Inferior parietal cortex (tissue), 1 donor: ENCODE measurements around the gene COLEC12.
A peak's percentile ranks its signal among the peaks of the same experiment; 100 is the strongest.

ENCODE experiments used
- DNase-seq: peaks from one replicate; pipeline ENCODE4 v3.0.0-alpha.2; 2016; ENCODE audit errors: extremely low spot score

Gene COLEC12

DNA sequence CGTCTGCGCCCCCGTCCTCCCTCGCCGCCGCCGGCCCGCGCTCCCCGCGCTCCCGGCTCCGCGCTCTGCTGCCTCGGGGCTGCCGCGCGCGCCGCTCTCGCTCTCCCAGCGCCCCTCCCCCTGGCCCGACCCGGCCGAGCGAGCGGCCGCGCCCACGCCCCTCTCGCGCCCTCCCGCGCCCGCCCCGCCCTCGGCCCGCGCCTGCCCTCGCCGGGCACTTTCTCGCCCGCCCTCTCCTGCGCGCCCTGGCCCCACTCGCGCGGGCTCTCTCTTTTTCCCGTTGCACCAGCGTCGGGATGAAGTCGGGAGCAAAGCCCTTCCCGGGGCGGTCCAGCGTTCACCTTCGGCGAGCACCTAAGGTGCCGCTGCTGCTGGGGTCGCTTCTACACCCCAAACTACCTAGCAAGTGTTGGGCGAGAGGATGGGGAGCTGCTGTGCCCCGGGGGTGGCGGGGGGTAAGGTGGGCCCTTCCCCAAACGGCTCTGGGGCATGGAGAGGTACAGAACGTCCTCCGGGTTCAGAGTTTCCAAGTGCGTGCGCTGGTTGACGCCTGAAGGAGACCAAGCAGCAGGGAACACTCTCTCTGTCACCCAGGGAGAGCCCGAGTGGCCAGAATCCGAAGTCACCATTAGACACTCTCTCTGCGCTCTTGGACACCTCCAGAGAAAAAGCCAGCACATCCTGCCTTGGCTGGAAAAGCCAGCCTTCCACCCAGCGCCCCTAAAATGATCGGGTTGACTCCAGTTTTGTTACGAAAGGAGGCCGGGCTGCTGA is at the start of gene COLEC12:
Gene COLEC12, minus strand, starts transcription at position 70 of the 774 bp plus-strand sequence. CDS start 187 bp downstream, outside the sequence.
- no peak for DNase-seq

DNA sequence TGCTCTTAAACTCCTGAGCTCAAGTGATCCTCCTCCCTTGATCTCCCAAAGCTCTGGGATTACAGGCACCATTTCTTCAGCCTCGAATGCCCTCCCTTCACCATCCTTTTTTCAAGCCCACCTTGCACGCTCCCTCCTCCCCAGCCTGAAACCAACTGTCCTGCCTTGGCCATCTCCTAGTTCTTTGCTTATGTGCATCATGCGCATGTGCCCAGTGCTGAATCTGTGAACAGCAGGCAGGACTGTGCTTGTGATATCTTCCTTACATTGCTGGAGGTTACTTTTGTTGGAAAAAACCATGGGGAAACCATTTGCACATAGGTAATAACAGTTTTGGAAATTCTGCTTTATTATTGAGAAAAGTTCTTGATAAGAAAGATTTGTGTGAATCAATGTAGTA is 49.5 kb upstream of the COLEC12 start:
- no peak for DNase-seq

DNA sequence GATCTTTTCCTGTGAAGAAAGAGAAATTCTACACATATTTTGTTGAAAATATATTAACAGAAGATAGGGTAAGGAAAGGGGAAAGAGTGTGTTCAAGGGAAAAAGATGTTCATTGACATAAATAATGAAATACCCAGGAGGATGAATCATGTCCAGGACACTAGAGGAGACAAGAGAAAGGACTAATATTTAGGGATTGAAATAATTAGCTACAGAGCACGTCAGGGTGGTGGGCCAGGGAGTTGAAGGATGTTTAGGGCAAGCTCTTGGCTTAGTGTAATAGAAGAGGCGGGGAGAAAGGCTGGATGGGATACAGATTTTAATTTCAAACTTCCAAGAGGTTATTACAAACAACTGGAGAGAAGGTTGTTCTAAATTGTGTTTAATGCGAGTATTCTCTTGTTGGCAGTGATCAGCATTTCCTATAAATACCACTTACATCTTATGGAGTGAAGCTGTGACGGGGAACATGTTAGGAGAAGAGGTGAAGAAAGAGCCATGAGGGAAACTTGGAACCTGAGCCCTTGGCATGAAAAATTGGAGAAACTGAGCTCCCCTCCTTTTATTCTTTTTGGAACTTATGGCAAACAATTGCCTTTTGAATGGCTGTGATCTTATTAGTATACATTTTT is 43.1 kb upstream of the COLEC12 start:
- no peak for DNase-seq

DNA sequence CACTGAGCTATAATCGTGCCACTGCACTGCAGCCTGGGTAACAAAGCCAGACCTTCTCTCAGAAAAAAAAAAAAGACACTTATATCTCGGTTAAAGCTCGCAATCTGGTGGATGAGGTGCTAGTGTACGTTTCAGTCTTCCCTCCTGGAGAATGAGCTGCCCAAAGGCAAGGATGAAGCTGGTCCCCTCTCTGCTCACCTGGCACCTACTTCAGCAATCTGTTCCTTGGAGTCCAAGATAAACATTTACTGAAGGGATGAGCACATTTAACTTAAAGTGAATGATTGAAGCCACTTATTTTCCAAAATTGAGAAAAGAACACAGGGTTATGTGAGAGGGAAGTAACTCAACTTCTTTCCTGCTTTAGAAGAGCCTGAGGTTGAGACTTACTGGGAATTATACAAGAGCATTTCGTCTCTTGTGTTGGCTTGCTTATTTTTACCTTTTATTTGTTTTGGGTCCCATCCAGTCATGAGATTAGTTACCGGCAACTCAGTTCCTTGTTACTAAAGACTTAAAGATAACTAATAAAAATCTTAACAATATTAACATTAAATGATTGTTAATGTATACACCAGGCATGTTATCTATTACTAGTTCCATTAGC is 33.6 kb upstream of the COLEC12 start:
- no peak for DNase-seq

DNA sequence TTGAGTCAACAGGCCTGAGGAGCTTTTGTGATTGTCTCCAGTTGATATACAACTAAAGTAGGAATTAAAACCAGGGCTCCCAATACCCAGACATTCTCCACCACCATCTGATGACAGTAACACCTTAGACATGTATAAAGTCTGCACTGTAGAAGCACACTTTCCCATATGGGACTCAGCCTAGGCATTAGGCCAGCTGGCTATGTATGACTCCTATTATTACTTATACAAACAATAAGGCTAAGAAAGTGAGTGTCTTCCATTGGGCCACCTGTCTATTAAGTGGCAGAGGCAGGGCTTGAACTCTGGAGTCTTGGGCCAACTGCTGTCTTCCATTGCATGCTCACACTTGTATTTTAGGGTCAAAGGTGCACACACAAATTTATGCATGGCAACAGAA is 32.1 kb upstream of the COLEC12 start:
- DNase-seq, result no peak

DNA sequence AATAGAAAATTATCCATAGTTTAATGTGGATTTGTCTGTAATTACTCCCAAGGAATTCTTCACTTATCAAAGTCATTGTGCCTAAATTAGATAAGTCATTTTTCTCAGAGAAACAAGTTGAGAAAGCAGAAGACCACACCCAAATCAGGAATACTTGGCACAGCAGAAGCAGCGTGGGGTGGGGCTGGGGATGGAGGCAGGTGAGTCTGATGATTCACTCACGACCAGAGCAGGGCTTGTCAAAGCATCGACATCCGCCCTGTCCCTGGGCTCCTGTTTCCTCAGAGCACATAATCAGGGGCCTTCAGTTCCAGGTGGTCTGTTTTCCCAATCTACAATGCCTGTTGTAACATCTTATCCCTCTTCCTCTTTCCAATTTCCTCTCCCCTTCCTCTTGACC is 31.5 kb upstream of the COLEC12 start:
- no peak for DNase-seq

DNA sequence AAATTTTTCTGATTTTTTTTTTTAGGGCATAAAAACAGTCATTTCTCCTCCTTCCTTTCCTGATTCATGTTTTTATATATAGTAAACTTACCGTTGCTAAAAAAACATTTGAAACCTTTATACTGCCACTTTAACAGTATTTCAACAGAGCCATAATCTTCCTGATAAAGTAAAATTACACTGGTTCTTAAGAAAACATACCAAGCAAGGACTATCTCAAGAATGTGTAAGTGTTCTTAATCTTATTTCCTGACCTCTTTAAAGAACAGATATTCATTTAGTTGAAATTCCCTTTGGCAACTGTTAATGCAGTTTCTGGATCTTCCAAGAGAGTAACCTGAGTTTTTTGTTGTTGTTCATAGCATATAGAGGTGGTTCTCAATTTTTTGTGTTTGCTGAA is 26.6 kb upstream of the COLEC12 start:
- no peak for DNase-seq

DNA sequence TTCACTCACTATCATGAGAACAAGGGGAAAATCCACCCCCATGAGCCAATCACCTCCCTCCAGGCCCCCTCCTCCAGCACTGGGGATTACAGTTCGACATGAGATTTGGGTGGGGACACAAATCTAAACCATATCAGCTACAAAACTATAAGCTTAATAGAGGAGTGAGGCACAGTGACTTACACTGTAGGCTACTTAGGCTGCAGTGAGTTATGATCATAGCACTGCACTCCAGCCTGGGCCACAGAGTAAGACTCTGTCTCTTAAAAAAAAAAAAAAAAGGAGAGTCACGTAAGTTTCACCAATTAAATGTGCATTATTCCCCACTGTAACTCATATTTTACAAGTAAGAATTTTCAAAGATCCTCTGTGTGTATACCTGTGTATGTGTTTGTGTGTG is 26.2 kb upstream of the COLEC12 start:
- DNase-seq, result no peak

DNA sequence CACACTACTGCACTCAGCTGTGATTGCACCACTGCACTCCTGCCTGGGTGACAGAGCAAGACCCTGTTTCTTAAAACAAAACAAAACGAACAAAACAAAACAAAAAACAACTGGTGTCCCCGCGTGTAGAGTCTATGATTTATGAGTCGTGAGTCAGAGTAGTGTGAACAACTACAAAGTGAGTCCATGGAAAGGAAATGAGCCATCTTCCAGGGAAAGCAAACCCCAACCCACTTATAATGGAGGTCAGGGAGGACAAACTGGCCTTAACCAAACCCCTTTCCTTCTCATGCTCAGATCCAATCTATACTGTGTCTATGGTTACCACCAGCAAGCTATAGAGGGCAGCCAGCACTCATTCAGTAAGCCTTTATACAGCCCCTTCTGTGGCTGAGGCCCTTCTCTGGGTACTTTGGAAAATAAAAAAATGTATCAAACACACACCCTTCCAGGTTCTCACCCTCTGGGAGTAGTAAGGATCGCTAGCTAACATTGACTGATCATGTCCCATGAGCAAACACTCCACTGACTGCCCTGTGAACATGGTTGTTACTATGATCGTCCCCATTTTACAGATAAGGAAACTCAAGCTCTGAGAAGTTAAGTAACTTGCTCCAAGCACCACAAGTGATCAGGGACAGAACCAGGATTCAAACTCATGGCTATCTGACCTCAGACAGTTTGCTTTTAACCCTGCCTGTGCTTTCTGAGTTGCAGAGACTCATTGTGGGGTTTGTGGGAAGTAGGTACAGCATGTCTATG is 24.7 kb upstream of the COLEC12 start:
- no peak for DNase-seq

DNA sequence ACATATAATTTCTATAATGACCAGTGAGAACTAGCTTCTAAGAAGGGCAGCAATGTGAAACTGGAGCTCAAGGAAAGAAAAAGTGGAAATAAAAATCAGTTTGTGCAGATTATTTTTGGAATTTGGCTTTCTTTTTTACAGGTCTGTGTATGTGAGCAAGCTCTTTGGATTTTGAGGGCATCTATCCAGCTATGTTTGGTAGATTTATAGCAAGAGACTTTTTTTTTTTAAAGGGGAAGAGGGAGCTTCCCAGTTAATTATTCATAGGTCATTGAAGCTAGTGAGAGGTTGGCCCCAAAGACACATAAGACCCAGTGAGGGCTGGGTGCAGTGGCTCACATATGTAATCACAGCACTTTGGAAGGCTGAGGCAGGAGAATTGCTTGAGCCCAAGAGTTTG is 24.0 kb upstream of the COLEC12 start:
- DNase-seq, result no peak

DNA sequence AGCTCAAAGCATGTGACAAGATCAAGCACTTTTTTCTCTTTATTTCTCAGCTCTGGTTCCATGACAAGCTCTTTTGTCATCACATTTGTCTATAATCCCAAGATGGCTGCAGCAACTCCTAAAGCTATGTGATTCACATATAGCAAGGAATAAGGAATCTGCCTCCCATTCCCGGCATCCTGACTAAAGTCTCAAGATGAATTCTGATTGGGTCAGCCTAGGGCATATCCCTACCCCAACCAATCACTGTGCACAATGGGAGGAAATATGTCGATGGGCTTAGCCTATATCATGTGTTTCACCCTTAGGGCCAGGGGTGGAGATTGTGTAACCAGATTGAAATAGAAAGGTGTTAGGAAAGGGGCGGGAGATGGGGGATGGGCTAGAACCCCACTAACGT is 23.1 kb upstream of the COLEC12 start:
- no peak for DNase-seq

DNA sequence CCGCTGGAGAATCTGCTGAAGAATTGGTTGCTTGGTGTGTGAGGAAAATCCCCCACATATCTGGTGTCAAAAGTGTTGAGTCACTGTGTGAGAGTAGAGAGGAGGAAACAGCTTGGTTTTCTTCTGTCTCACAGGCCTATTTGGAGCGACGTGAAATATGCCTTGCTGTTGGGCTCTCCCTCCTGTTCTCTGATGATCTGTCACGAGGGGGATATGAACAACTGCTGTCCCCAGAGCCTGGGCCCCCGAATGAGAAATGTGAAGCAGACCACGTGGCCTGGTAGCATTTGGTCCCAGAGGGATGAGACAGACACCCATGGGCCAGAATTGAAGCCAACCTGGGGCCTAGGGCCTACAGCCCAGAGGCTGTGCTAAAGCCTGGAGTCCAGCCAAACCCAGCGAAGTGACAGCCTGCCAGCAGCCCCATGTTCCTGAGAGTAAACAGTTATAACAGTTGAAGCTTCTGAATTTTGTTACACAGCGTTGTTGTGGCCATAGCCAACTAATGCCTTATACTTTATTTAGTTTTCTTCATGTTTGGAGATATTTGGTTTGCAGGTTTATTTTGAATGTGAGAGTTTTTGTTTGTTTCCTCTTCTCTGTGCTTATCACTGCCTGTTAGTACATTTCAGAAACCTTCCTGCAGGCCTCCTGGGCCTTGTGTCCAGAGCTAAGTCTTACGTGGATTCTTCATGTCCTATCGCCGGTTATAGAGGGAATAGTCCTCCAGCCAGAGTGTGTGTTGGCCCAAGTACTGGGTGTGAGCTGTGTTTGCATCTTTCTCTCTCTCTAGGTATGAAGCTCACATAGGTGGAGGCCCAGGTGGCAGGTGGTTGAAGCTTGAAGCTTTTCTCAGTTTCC is 18.7 kb upstream of the COLEC12 start:
- peak; percentile 39 for DNase-seq

DNA sequence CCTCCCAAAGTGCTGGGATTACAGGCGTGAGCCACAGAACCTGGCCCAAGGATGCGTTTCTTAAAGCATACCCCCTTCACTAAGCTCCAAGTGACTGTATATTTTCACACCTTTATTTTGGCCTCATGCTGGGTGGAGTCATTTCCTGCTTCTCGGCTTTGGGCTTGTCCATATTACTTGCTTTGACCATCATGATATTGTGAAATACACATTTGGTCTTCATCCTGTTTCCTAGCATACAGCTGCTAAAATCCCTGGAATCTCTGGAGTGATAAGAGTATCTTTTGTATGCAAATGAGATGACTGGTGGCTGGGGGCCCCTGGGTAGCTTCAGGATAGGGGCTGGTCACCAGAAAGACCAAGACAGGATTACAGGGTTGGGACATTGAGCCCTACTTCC is 17.6 kb upstream of the COLEC12 start:
- no peak for DNase-seq

DNA sequence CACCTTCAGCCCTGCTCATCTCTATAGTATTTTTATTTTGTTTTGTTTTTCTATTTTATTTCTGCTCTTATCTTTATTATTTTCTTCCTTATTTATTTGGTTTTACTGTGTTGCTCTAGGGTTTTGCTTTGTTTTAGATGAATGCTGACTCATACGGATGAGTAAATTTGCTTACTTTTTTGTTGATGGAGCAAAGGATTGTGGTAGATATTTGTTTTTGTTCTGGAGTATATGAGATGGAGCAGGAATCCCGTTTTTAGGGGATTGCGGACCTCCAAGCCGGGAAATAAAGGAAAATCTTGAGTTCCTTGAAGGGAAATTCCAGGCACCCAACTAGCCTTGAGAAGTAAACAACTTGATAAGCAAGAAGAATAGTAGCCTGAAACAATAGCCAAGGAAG is 15.3 kb upstream of the COLEC12 start:
- no peak for DNase-seq

DNA sequence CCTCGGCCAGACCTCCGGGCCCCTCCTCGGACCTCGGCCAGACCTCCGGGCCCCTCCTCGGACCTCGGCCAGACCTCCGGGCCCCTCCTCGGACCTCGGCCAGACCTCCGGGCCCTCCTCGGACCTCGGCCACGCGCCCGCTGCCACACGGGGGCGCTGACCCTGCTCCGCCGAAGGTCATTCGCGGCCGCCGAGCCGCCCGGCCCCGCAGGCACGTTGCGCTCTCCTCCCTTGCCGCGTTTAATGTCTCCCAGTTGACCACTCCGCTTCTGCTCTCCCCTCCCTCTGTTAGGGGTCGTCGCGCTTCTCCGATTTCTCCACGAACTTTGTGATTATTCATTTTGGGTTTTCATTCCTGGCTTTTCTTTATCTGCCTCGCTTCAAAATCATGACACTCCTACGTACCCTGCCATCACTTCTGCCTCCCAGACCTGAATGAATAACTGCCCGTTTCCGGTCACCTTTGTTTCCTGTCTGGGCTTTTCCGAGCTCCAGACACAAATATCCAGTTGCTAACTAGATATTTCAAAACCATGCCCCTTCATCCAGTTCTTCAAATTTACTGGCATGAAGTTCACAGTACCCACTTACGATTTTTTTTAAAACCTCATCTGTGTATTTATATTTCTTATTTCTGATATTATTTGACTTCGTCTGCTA is 14.8 kb upstream of the COLEC12 start:
- DNase-seq, result no peak

DNA sequence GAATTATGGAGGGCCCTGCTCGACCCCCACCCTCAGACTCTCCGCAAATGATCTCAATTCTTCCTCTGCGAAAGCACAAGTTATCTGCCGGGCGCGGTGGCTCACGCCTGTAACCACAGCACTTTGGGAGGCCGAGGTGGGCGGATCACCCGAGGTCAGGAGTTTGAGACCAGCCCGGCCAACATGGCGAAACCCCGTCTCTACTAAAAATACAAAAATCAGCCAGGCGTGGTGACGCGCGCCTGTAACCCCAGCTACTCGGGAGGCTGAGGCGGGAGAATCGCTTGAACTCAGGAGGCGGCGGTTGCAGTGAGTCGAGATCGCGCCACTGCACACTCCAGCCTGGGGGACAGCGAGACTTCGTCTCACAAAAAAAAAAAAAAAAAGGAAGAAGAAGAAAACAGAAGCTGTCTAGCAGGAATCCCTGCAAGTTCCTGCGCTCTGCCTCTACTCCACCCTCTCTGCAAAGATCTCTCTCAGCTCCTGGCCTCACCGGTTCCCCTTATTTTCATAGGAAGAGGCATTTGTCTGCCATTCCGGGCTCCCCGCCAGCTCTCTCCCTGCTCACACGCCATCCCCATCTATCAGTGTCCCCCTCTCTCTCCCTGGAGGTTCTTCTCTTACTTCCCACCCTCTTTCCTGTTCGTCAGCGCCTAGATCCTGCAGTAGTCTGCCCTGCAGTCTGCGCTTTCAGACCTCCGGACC is 13.5 kb upstream of the COLEC12 start:
- no peak for DNase-seq

DNA sequence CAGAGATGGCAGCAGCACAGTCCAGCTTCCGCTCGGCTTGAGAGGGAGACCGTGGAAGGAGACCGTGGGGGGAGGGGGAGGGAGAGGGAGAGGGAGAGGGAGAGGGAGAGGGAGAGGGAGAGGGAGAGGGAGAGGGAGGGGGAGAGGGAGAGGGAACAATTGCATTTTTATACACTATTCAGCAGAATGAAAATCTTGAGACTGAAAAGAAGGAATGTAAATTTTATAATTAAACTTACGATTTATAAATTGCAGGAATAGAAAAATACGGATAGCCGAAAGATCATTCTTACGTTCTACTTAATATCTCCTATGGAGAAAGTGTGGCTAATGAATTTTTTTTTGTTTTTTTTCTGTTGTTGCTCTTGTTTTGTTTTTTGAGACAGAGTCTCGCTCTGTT is 12.5 kb upstream of the COLEC12 start:
- DNase-seq, result no peak

DNA sequence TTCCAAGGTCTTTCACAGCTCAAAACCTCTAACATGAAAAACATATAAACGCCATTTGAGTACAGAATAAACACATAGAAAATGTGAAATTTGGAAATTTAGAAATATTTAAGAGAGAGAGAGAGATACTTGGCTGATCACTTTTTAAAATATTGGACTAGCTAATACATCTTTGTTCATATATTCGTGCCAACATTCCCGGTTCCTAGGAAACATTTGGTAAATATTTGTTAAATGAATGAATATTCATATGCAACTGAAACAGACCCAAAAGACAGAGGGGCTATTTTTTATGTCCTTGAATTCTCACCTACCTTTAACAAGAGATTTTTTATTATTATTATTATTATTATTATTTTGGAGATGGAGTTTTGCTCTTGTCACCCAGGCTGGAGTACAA is 8.3 kb upstream of the COLEC12 start:
- DNase-seq, result no peak

DNA sequence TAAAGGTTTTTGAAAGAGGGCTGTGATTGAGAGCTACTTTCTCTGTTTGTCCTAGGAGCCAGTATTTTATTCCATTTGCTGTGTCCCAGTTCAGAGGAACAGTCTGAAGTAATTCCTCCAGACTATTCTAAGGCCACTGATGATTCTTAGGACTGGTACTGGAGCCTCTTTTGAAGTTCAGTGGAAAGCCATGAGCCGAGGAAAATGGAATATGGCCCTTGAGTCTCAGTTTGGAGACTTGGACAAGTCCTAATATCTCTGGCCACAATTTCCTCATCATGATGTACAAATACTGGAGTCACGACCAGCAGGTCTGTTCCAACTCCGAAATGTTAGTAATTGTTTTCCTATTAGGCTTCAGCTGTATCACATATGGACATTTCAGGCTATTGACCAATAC is 7.1 kb upstream of the COLEC12 start:
- no peak for DNase-seq

DNA sequence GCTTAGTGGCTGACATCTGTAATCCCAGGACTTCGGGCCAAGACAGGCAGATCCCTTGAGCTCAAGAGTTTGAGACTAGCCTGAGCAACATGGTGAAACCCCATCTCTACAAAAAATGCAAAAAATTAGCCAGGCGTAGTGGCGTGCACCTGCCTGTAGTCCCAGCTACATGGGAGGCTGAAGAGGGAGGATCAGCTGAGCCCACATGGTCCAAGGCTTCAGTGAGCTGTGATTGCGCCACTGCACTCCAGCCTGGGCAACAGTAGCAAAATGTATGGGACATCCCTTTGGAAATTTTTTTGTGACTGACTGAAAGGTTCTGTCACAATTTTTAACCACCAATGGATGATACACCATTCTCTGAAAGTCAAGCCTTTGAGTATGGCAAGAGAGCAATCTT is 6.3 kb upstream of the COLEC12 start:
- DNase-seq, result no peak
